Spleen (tissue), 3 donors: Measurements from ENCODE around the gene ZCCHC7.

Experiments
- POLR2A ChIP-seq, 3 donors: fragments of 450-650 bp; IDR thresholded peaks; one replicate each; pipeline ENCODE4 v1.5.1; 2017; ENCODE audit warnings: antibody characterized with exemption in 3 of 3, mild to moderate bottlenecking in 1 of 3
- POLR2AphosphoS5 ChIP-seq, 3 donors: sonication (generic); formaldehyde crosslinking; IDR thresholded peaks; one replicate each; pipeline ENCODE4 v1.5.1; 2017; ENCODE audit warnings: antibody characterized with exemption in 3 of 3

DNA sequence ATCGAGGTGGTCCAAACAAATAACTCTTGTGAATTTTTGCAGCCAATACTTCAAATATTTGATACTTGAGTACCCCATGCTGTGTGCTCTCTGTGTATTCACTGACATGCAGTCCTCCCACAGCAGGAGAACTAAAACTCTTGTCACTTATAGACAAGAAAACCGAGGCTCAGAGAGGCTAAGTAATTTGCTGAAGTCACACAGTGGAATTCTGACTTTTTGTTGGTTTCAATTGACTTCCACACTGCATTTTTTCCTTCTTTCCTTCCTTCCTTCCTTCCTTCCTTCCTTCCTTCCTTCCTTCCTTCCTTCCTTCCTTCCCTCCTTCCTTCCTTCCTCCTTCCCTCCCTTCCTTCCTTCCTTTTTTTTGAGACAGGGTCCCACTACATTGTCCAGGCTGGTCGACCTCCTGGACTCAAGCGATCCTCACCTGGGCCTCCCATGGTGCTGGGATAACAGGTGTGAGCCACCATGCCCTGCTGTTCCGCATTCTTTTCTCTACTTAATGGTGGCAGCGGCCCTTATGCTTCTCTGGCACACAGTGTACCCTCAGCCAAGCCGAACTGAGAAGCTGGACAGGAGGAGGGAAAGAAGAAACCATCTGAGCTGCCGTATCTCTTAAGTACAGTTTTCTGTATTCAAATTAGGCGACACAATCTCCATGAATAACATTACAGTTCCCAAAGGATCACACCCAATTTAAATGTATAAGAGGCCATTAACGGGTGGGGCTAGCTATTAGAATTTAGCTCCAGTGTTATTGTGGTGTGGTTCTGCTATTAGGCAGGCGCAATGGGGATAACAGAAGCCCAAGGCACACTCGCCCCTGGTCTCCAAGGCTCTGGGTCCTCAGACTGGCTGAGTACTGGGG, 263.7 kb downstream of the ZCCHC7 start:
- TF ChIP-seq POLR2AphosphoS5 (IDR thresholded peaks at IDR 0.05) (no peak), POLR2A (IDR thresholded peaks at IDR 0.05) (no peak)
